Measurements from ENCODE around the gene ITGB1.

The ITGB1 gene

DNA sequence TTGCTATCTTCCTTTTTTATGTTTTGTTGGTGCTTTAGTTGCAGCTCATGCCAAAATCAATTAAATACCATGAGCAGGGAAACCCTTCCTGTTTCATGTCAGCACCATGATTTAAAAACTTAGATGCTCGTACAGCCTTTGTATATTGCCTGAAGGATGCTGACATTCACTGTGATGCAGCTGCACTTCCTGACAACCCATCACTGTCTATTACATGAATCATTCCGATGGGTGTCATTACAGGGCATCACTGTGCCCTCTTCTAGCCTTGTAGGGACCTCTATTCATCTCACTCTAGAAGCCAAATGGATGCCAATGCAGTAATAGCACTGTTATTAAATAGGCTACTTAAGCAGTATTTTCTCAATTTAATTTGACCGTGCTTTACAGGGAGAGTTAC is 18.3 kb upstream of the ITGB1 start:
- Histone ChIP-seq H3K4me3 (ENCODE audit: low read length) (no peak overlapping the region), H3K4me2 (ENCODE audit: low read length) (no peak overlapping the region), H3K27me3 (ENCODE audit: control insufficient read depth, low read length) (no peaks in the 10 kb centered on the region), H3K4me1 (ENCODE audit: control insufficient read depth, low read length) (peaks cover 64% of the 10 kb centered on the region), H3K36me3 (ENCODE audit: control insufficient read depth, low read length) (peaks cover 6% of the 10 kb centered on the region; the same call in 1 of the 2 replicates), H3K9me2 (replicated peaks; ENCODE audit: control insufficient read depth, low read length) (no peaks in the 10 kb centered on the region), H3K79me2 (ENCODE audit: control insufficient read depth, low read length) (peaks cover 4% of the 10 kb centered on the region; the same call in 1 of the 2 replicates), H3K27ac (ENCODE audit: low read depth, low read length) (no peak overlapping the region), H3F3A (ENCODE audit: control insufficient read depth, insufficient read depth) (peaks cover 25% of the 10 kb centered on the region), H4K20me1 (ENCODE audit: control insufficient read depth, insufficient read depth, low read depth, low read length) (no peaks in the 10 kb centered on the region), H3K9me3 (ENCODE audit: control insufficient read depth, insufficient read depth, low read length) (no peaks in the 10 kb centered on the region)
- TF ChIP-seq CTCF (IDR thresholded peaks at IDR 0.05; ENCODE audit: low read depth, low read length, poor library complexity, severe bottlenecking) = no peak
- TF ChIP-seq EZH2phosphoT487 (IDR thresholded peaks at IDR 0.05; ENCODE audit: borderline replicate concordance, low read length) = no peak

DNA sequence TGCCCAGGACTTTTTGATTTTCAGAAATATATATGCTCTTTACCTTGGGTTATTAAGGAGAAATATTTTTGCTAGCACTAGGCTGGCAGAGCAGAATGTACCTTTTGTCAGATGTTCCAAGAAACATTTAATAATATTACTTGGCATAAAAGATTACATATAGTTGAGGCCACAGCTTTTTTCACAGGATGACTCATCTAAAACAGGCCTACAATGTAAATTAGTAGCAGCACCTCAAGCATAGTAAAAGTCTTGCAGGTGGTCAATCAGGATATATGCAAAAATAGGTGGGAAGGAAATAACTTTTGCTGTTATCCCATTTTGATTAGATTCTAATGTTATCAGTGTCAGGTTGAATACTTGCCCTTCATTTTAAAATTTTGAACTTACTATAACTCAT is 14.9 kb upstream of the ITGB1 start:
- H3K36me3 ChIP-seq (ENCODE audit: control insufficient read depth, low read length) = peaks cover 9% of the 10 kb centered on the region; the same call in 1 of the 2 replicates
- peak overlapping the region; percentile 99 for H3K4me2 ChIP-seq (ENCODE audit: low read length)
- peaks cover 69% of the 10 kb centered on the region for H3K4me1 ChIP-seq (ENCODE audit: control insufficient read depth, low read length)
- H3K79me2 ChIP-seq (ENCODE audit: control insufficient read depth, low read length) = no peaks in the 10 kb centered on the region
- no peaks in the 10 kb centered on the region for H3K27me3 ChIP-seq (ENCODE audit: control insufficient read depth, low read length)
- peak overlapping the region; percentile 92 for H3K27ac ChIP-seq (ENCODE audit: low read depth, low read length)
- no peaks in the 10 kb centered on the region for H3K9me3 ChIP-seq (ENCODE audit: control insufficient read depth, insufficient read depth, low read length)
- no peaks in the 10 kb centered on the region for H4K20me1 ChIP-seq (ENCODE audit: control insufficient read depth, insufficient read depth, low read depth, low read length)
- peak overlapping the region; percentile 56 for H3K4me3 ChIP-seq (ENCODE audit: low read length)
- TF ChIP-seq CTCF (IDR thresholded peaks at IDR 0.05; ENCODE audit: low read depth, low read length, poor library complexity, severe bottlenecking) = no peak
- TF ChIP-seq EZH2phosphoT487 (IDR thresholded peaks at IDR 0.05; ENCODE audit: borderline replicate concordance, low read length) = no peak
- H3F3A ChIP-seq (ENCODE audit: control insufficient read depth, insufficient read depth) = peaks cover 25% of the 10 kb centered on the region
- H3K9me2 ChIP-seq (replicated peaks; ENCODE audit: control insufficient read depth, low read length) = no peaks in the 10 kb centered on the region

- H3K27me3 ChIP-seq (ENCODE audit: control insufficient read depth, low read length) = no peaks in the 10 kb centered on the region
- no peaks in the 10 kb centered on the region for H4K20me1 ChIP-seq (ENCODE audit: control insufficient read depth, insufficient read depth, low read depth, low read length)
- H3K36me3 ChIP-seq (ENCODE audit: control insufficient read depth, low read length) = peaks cover 9% of the 10 kb centered on the region; the same call in 1 of the 2 replicates
- H3K4me1 ChIP-seq (ENCODE audit: control insufficient read depth, low read length) = peaks cover 71% of the 10 kb centered on the region
- peak overlapping the region; percentile 56 for H3K4me3 ChIP-seq (ENCODE audit: low read length)
- H3K9me2 ChIP-seq (replicated peaks; ENCODE audit: control insufficient read depth, low read length) = no peaks in the 10 kb centered on the region
- peaks cover 25% of the 10 kb centered on the region for H3F3A ChIP-seq (ENCODE audit: control insufficient read depth, insufficient read depth)
- H3K27ac ChIP-seq (ENCODE audit: low read depth, low read length) = peak overlapping the region; percentile 92
- no peak for TF ChIP-seq EZH2phosphoT487 (IDR thresholded peaks at IDR 0.05; ENCODE audit: borderline replicate concordance, low read length)
- TF ChIP-seq CTCF (IDR thresholded peaks at IDR 0.05; ENCODE audit: low read depth, low read length, poor library complexity, severe bottlenecking) = no peak
- H3K4me2 ChIP-seq (ENCODE audit: low read length) = peak overlapping the region; percentile 99
- H3K79me2 ChIP-seq (ENCODE audit: control insufficient read depth, low read length) = no peaks in the 10 kb centered on the region
- H3K9me3 ChIP-seq (ENCODE audit: control insufficient read depth, insufficient read depth, low read length) = no peaks in the 10 kb centered on the region
Observed at GRCh38 chr10:32972460-32972859, 14.4 kb upstream of the ITGB1 start.

All from DOHH2 (cell line).